Endodermal cell (in vitro differentiated cells): ENCODE measurements around the gene TBL1XR1. TPM values are rescaled to one million over a fixed set of nuclear protein-coding genes. Genes with fewer than 3 reads are reported as not detected.
A peak's percentile ranks its signal among the peaks of the same experiment; 100 is the strongest.

Experiments used
- DNase-seq: peaks from one replicate; pipeline ENCODE4 v3.0.0-alpha.2; 2017
- H3K27ac ChIP-seq: 2 replicates; pipeline ENCODE4 v1.5.1; 2013; ENCODE audit warnings: mild to moderate bottlenecking, low read depth, low read length, moderate library complexity
- H3K27me3 ChIP-seq: 2 replicates; pipeline ENCODE4 v1.6.1; 2013; ENCODE audit warnings: mild to moderate bottlenecking, low read length, moderate library complexity; ENCODE audit not compliant: insufficient read depth, control insufficient read depth, poor library complexity, severe bottlenecking
- H3K36me3 ChIP-seq: 2 replicates; pipeline ENCODE4 v1.7.0; 2013; ENCODE audit warnings: mild to moderate bottlenecking, low read length, moderate library complexity; ENCODE audit not compliant: control insufficient read depth, insufficient read depth
- H3K4me1 ChIP-seq: one replicate; pipeline ENCODE4 v1.7.0; 2013; ENCODE audit warnings: low read length; ENCODE audit not compliant: control insufficient read depth, insufficient read depth
- H3K4me3 ChIP-seq: 2 replicates; pipeline ENCODE4 v1.5.1; 2013; ENCODE audit warnings: mild to moderate bottlenecking, low read length, moderate library complexity
- H3K9ac ChIP-seq: 2 replicates; pipeline ENCODE4 v1.6.1; 2013; ENCODE audit warnings: mild to moderate bottlenecking, low read length, moderate library complexity; ENCODE audit not compliant: poor library complexity, severe bottlenecking; ENCODE audit errors: extremely low read depth
- H3K9me3 ChIP-seq: 2 replicates; pipeline ENCODE4 v1.6.1; 2013; ENCODE audit warnings: mild to moderate bottlenecking, low read length, moderate library complexity; ENCODE audit not compliant: control insufficient read depth
- H3K27ac Mint-ChIP-seq: 2 replicates; pipeline ENCODE4 v1.8.0; 2020; ENCODE audit warnings: mixed read lengths
- H3K27me3 Mint-ChIP-seq: 2 replicates; pipeline ENCODE4 v1.8.0; 2021; ENCODE audit warnings: mild to moderate bottlenecking, mixed read lengths; ENCODE audit not compliant: insufficient read depth
- H3K36me3 Mint-ChIP-seq: 2 replicates; pipeline ENCODE4 v1.8.0; 2020; ENCODE audit warnings: low read depth, mixed read lengths
- H3K4me1 Mint-ChIP-seq: 2 replicates; pipeline ENCODE4 v1.8.0; 2020; ENCODE audit warnings: mixed read lengths
- H3K4me3 Mint-ChIP-seq: 2 replicates; pipeline ENCODE4 v1.8.0; 2020; ENCODE audit warnings: mild to moderate bottlenecking, moderate library complexity, mixed read lengths
- H3K9me3 Mint-ChIP-seq: 2 replicates; pipeline ENCODE4 v1.8.0; 2020; ENCODE audit warnings: mild to moderate bottlenecking, mixed read lengths
- WGBS, 2 experiments: methylation state at CpG; one replicate each; pipeline versions ENCODE4 v1.1.5 to v1.1.7; 2013; ENCODE audit warnings: missing lambda C conversion rate in 2 of 2, mixed read lengths in 1 of 2; ENCODE audit not compliant: insufficient coverage in 1 of 2, insufficient read length in 1 of 2; 5-methylcytosine and 5-hydroxymethylcytosine counted together
- total RNA-seq, 2 donors: library from RNA; stranded (reverse); fragmentation: NEBNext Ultra II Directional in 1 of 2; extraction: Animal tissue kit (Norgen Biotek cat#: 25700) in 1 of 2; gene quantifications; 2 replicates in 1 of 2; 3 replicates in 1 of 2; pipeline ENCODE4 v1.2.1, GENCODE V29; 2021
- TF ChIP-seq, protein P1 (sequence below): fragments of 200-600 bp; sonication (generic); conservative IDR thresholded peaks from 2 replicates; pipeline ENCODE4 v1.5.0; 2021; ENCODE audit warnings: antibody characterized with exemption, mild to moderate bottlenecking

The TBL1XR1 gene
- total RNA-seq, 2 donors from 2014 or later: 235 to 273 TPM

DNA sequence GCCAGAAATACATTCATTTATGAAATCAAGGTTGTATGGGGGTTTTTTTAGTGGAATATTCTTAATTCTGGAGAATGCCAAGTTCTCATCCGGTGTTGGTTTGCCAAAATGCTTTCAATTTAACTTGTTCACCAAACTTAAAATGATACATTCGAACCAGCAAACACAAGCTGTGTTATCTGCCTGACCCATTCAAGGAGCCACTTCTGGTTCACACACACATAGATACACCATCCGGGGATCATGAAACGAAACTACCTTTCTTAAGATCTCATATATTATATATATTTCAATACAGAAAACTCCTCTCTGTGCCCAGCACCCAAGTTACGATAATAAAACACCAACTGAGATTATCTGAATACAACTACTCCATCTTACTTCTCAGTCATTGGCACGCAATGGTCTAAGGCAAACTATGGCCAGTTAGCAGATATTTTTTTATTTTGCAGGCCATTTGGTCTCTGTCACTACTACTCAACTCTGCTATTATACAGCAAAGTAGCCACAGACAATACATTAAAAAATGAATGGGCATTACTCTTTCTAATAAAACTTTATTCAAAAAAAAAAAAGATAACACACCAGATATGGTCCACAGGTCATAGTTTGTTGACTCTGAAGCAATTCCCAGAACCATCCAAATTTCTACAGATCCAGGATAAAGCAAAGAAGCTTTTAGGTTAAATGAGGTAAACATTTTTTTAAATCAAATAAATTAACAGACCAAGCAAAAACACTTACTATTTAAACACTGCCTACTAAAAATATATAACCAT lies 89.6 kb downstream of the TBL1XR1 start:
- H3K9me3 ChIP-seq: no peaks in the 10 kb centered on the region
- Mint-ChIP-seq H3K9me3 (no peaks in the 10 kb centered on the region), H3K4me3 (no peak overlapping the region), H3K36me3 (peaks cover 6% of the 10 kb centered on the region), H3K4me1 (peaks cover 72% of the 10 kb centered on the region), H3K27ac (no peak overlapping the region), H3K27me3 (no peaks in the 10 kb centered on the region)
- WGBS, 2 experiments: 89 to 93% methylated on average over 5 to 6 of the region's 6 CpGs
- TF ChIP-seq, protein P1, sequence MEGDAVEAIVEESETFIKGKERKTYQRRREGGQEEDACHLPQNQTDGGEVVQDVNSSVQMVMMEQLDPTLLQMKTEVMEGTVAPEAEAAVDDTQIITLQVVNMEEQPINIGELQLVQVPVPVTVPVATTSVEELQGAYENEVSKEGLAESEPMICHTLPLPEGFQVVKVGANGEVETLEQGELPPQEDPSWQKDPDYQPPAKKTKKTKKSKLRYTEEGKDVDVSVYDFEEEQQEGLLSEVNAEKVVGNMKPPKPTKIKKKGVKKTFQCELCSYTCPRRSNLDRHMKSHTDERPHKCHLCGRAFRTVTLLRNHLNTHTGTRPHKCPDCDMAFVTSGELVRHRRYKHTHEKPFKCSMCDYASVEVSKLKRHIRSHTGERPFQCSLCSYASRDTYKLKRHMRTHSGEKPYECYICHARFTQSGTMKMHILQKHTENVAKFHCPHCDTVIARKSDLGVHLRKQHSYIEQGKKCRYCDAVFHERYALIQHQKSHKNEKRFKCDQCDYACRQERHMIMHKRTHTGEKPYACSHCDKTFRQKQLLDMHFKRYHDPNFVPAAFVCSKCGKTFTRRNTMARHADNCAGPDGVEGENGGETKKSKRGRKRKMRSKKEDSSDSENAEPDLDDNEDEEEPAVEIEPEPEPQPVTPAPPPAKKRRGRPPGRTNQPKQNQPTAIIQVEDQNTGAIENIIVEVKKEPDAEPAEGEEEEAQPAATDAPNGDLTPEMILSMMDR: no peak
- peaks cover 10% of the 10 kb centered on the region for H3K36me3 ChIP-seq
- H3K27me3 ChIP-seq: no peaks in the 10 kb centered on the region
- H3K9ac ChIP-seq: no peak overlapping the region
- peaks cover 28% of the 10 kb centered on the region for H3K4me1 ChIP-seq
- H3K4me3 ChIP-seq: no peak overlapping the region
- no peak overlapping the region for H3K27ac ChIP-seq
- DNase-seq: no peak

DNA sequence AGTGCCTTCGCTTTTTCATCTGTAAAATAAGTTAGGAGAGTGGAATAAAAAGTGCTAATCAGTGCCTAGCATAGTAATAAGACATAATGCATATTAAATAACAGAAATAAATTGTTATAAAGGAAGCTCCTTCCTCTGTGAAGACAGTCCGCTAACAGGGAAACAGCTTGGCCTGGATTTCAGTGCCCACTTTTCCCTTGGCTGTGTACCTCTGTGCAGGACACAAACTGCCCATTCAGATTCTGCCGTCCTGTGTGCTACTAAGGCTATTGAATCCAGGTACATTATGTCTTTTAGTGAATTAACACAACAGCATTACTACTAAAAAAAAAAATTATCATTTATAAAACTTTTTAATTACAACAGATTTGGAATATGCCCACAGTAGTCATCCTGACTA lies 90.7 kb downstream of the TBL1XR1 start:
- WGBS, 2 experiments: 95% methylated on average over 2 of the region's 3 CpGs; no CpG with 5 or more reads in 1 of the 2 experiments
- Histone ChIP-seq H3K9me3 (no peaks in the 10 kb centered on the region), H3K9ac (no peak overlapping the region), H3K4me3 (no peak overlapping the region), H3K27me3 (no peaks in the 10 kb centered on the region), H3K4me1 (peaks cover 22% of the 10 kb centered on the region), H3K27ac (no peak overlapping the region), H3K36me3 (peaks cover 15% of the 10 kb centered on the region)
- Mint-ChIP-seq H3K36me3 (peaks cover 5% of the 10 kb centered on the region), H3K27me3 (no peaks in the 10 kb centered on the region), H3K4me3 (no peak overlapping the region), H3K9me3 (no peaks in the 10 kb centered on the region), H3K27ac (peak overlapping the region; percentile 26), H3K4me1 (peaks cover 73% of the 10 kb centered on the region)
- no peak for DNase-seq
- TF ChIP-seq, protein P1: no peak

DNA sequence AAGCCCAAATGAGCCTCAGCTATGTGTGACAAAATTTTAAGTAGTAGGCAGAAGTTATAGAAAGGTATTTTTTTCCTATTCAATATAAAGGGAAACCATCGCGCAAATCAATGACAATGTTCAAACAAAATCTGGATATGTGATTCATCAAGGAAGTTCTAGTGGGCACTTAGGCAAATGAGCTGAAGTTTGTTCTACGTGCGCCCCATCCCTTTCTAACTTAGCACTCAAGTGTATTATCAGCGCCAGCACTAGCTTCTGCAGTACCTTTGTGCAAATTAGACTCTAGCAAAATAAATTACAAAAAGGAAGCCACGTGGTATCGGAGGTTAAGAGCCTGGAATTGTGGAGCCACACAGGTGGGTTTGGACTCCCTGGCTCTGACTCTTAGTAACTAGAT lies 91.1 kb downstream of the TBL1XR1 start:
- Histone ChIP-seq H3K9me3 (no peaks in the 10 kb centered on the region), H3K4me3 (no peak overlapping the region), H3K4me1 (peaks cover 21% of the 10 kb centered on the region), H3K27me3 (no peaks in the 10 kb centered on the region), H3K27ac (no peak overlapping the region), H3K36me3 (peaks cover 19% of the 10 kb centered on the region), H3K9ac (no peak overlapping the region)
- Mint-ChIP-seq H3K4me1 (peaks cover 70% of the 10 kb centered on the region), H3K27ac (peak overlapping the region; percentile 26), H3K4me3 (no peak overlapping the region), H3K9me3 (no peaks in the 10 kb centered on the region), H3K27me3 (no peaks in the 10 kb centered on the region), H3K36me3 (peaks cover 5% of the 10 kb centered on the region)
- no peak for DNase-seq
- WGBS, 2 experiments: 89 to 91% methylated on average over 5 to 7 of the region's 7 CpGs
- TF ChIP-seq, protein P1: no peak
